Measurements from ENCODE around the gene MRPL57.

DNA sequence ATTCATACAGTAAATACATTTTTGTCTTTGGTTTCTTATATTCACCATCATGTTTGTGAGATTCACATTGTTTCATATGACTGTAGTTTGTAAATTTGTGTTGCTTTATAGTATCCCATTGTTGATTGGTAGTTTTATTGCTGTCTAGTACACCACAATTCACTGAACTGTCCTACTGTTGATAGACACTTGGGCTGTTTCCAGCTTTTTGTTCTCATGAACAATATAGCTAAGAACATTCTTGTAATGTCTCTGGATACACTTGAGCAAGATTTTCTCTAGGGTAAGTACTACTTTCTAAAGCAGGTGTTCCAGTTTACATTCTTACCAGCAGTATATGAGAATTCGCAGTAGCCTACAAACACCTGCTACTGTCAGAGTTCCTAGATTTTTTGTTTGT is 37.9 kb upstream of the MRPL57 start:
- TF ChIP-seq, protein P1, sequence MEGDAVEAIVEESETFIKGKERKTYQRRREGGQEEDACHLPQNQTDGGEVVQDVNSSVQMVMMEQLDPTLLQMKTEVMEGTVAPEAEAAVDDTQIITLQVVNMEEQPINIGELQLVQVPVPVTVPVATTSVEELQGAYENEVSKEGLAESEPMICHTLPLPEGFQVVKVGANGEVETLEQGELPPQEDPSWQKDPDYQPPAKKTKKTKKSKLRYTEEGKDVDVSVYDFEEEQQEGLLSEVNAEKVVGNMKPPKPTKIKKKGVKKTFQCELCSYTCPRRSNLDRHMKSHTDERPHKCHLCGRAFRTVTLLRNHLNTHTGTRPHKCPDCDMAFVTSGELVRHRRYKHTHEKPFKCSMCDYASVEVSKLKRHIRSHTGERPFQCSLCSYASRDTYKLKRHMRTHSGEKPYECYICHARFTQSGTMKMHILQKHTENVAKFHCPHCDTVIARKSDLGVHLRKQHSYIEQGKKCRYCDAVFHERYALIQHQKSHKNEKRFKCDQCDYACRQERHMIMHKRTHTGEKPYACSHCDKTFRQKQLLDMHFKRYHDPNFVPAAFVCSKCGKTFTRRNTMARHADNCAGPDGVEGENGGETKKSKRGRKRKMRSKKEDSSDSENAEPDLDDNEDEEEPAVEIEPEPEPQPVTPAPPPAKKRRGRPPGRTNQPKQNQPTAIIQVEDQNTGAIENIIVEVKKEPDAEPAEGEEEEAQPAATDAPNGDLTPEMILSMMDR (IDR thresholded peaks at IDR 0.05; ENCODE audit: low read length) = no peak
- no peak for TF ChIP-seq EZH2 (optimal IDR thresholded peaks at IDR 0.05; ENCODE audit: low read depth, low read length)

Measured in MM.1S (cell line).